HG02840 (cell line): ENCODE measurements around the gene GLB1L3.
"Not testable (repeated sequence)": the region's sequence is repeated elsewhere in the genome, so short reads cannot be mapped to it uniquely, and the experiment has no call there.

Experiments
- ATAC-seq: cut with Tn5 transposase; IDR thresholded peaks from one replicate; pipeline ENCODE4 v1.9.1; 2021; ENCODE audit warnings: mild to moderate bottlenecking, moderate library complexity, moderate number of reproducible peaks; ENCODE audit not compliant: unreplicated experiment, low FRiP score

GLB1L3 gene

DNA sequence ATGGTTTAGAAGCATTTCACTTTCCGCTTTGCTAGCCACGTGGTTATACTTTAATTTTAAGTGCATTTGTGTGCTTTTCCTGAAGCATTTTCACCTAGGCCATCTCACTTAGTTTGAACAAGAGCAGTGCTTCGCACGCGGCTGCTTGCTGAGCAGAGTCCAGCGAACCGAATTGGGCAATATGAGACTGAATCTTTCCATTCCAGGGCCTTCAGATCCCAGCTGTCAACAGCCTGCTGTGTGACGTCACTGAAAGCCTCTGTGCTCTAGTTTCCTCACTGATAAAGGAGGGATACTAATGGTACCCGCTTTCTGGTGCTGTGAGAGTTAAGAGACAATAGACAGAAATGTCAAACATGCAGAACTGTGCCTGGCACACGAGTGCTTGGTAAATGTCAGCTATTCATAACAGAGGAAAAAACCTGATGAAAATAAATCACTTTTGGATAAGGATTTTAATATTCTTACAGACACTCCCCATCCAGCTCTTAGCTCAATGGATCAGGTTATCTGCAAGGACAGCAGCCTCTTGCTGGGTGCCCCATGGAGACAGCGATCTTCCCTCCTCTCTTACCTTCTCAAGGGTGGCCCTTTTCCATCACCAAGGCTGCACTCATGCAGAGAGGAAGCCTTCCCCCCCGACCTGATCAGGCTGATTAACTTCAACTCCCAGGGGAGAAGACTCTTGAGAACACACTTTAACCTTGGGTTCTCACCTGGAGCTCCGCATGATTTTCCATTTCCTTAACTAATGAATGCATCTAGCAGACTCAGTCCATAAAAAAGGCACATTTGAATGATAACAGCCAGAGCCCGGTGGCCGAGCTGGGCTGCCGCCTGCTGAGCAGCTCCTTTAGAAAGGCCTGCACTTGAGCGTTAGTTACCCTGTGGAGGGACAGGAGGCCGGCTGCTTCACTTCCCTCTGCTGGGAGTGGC, 3.5 kb upstream of the GLB1L3 start:
- no peak for ATAC-seq

DNA sequence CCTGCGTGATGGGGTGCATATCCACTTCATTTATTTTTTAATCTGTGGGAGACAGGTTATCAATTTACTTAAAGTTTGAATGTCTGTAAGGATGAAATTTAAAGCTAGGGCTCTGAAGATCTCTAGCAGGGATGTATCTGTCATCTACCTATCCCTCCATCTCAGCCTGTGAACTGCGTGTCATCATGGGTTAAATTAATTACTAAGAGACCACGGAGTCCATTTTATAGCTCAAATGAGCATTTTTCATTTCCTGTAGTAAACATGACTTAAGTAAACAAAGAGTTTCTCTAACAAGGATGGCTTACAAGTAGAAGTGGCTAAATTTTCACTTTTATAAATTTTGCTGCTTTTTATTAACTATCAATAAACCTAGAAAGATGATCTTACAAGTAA, 2.9 kb upstream of the GLB1L3 start:
- ATAC-seq = no peak

DNA sequence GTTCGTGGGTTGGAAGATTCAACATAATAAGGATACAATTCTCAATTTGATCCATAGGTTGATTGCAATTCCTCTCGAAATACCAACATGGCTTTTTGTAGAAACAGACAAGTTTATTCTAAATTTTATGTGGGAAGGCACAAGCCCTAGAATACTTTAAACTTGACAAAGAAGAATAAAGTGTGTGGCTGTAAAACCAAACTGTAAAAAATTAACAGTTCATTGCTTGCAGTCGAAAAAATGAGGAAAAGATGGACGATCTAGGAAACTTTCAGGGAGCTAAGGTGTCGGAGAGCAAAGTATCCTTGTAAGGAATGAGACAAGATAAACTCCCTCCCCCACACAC, 1.0 kb upstream of the GLB1L3 start:
- ATAC-seq = no peak

DNA sequence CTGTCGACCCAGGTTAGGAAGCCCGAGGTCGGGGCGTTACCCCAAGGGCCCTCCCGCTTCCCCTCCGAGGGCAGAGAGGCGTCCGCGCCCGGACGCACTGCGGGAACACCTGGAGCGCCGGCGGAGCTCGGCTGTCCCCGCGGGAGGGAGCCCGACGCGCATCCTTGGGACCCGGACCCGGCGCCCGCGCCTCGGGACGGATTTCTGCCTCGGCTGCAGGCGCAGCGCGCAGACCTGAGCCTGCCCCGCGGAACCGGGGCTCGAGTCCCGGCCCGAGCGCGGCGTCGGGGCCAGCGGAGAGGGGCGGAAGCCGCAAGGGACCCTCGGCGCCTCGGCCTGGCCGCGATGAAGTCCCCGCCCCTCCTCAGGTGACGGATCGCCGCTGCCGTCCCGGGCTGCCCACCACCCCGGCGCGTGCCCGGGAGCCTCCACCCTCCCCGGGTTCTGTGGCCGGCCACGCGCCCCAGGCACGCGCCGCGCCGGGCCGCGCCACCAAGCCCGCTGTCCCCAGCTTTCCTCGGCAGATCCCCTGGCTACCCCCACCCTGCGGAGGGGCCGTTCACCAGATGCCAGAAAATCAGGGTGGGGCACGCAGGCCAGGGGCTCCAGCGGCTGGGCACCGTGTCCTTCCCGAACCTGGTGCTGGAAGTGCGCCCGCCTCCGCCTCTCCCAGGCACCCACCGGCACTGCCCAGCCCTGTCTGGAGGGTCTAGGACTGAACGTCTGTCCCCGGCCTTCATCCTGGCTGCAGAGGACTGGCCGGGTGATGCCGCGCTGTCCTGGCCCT, 410 bp downstream of the GLB1L3 start:
- ATAC-seq = no peak

DNA sequence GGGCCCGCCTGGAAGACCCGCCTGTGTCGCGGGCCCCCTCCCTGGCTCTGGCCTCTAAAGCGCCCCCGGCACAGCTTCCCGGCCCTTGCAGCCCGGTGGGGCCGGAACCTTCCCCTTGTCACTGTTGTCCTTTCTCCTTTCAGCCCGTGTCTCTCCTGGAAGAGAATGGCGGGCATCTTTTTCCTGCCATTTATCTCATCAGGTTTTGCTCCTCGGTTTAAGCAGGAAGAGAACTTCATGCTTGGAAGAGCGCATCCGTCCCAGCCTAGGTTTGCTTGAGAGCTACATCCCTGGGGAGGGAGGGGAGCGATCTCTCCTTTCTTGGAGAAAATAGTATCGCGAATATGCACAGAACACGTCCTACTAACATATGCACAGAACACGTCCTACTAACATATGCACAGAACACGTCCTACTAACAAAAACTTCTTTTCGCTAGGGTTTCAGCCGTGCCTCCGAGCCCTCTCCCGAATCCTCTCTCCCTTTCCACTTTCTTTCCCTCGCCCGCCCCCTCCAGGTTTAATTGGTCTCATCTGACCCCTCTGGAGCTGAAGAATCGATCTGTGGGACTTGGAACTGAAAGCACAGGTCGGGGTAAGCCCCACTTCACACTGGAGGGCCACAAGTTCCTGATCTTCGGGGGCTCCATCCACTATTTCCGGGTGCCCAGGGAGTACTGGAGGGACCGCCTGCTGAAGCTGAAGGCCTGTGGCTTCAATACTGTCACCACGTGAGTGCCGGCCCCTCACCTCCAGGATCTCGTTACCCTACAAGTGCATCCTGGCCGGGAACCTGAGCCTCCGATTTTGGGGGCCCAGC, 1.2 kb downstream of the GLB1L3 start:
- no peak for ATAC-seq

DNA sequence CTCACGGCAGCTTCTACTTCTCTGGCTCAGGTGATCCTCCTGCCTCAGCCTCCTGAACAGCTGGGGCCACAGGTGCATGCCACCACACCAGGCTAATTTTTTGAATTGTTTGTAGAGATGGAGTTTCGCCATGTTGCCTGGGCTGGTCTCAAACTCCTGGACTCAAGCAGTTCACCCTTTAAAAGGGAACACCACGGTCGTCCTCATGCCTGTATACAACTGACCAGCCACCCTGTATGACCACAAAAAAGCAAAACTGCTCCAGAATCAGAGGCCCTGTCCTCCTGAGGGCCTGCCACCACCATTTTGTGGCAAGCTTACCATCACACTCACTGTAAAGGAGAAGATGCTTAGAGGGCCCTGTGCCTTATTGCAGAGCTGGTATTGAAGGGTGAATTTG, 2.2 kb downstream of the GLB1L3 start:
- ATAC-seq = no peak

DNA sequence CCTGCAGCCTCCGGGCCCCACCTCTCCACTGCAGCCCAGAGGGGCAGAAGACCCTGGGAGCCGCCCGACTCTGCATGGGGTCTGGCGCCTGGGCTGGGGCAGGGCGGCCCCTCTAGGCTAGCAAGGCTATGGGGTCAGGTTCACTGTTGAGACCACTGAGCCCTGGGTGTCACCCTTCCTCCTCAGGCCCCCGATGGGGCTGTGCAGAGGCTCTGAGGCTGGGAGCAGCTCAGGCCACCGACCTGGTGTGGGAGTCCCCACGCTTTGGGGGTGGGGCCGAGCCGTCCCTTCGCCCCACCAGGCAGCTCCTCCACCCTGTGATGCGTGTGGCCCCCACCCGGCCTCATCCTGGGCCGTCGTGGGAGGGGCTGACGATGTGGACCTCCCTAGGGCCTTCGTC, 5.5 kb downstream of the GLB1L3 start:
- ATAC-seq = not testable (repeated sequence)

DNA sequence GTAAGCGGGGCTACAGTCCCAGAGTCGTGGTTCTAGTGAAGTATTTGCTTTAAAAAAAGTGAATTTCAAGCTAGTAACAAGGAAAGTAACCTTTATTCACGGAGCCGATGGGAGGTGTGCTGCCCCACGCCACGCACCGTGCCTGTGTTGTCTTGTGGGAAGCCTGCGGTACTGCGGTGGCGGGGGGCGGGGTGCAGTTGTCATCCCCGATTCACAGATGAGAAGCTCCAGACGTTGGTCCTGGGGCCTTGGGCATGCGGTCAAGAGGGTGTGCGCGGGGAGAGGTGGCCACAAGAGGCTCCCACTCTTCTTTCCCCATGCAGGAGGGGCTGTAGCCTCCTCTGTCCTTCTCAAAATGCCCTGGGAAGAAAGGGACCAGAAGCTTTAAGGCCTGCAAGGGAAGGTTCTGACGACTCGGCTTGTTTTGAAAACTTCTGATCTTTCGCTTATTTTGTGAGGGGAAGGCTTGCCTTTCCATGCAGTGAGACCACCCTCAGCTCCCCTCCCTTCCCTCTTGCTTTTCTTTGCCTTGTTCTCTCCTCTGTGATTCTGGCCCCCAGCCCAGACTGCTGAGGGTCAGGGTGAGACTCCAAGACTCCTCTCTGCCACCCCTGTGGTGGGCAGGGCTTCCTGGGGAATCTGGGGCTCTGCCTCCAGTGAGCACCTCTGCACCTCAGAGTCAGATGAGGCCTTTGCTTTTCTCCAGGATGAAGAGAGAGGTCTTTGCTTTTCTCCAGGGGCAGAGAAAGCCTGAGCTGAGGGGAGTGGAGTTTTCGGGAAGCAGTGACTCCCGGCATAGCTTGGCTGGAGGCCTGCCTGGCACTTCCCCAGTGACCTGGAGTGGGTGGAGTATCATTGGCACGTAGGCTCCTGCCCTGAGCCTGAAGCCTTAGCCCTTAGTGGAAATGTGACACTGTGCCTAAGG, 6.2 kb downstream of the GLB1L3 start:
- no peak for ATAC-seq

DNA sequence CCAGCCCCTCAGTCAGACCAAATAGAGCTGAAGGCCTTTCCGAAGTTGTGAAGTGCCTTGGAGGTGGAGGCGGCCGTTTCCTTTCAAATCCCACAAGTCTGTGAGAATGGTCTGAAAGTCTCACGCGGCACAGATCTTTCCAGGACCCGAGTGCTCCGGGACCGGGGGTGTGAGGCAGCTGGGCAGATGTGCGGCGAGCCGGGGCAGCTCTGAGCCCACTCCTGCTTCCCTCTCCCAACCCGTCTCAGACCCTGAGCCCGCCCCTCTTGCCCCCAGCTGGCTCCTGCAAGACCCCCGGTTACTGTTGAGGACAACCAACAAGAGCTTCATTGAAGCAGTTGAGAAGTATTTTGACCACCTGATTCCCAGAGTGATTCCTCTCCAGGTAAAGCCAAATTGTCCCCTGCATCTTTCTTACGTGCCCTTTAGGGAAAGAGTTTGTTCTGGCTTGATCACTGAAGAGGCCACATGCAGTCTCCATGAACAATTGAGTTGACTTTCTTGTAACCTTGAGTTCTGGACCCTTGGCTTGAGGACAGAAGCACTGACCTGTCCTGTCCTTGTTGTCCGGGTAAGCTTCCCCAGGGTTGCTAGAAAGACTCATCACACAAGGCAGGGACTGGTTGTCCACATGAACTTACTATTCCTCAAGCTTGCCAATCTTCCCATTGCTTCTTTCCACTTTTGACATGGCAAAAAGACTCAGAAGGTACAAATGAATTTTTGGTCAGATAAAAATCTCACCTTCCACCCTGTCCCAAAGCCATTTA, 7.5 kb downstream of the GLB1L3 start:
- ATAC-seq = no peak

DNA sequence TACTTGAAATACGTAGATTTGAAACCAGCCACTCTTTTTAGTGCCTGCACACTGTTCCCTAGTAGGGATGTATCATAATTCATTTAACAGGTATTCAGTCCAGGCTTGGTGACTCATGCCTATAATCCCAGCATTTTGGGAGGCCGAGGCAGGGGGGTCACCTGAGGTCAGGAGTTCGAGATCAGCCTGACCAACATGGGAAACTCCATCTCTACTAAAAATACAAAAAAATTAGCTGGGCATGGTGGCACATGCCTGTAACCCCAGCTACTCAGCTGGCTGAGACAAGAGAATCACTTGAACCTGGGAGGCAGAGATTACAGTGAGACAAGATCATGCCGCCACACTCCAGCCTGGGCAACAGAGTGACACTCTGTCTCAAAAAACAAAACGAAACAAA, 8.2 kb downstream of the GLB1L3 start:
- not testable (repeated sequence) for ATAC-seq

DNA sequence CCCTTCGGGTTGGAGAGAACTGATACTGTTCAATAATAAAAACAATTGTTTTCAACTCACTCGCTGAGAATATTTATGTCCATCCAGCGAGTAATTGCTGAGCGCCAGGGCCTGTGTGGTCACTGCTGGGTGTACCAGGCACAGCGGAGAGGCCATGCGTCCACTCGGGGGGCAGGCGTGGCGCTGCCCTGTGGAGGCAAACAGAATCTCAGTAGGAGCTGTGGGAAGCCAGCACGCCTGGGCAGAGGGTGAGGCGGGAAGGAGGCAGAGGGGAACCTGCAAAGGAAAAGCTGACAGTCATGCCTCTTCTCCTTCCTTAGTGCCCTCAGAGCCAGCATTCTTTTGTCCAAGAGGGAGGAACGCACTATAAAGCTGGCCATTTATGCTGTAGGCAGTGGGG, 11.4 kb downstream of the GLB1L3 start:
- ATAC-seq = no peak

DNA sequence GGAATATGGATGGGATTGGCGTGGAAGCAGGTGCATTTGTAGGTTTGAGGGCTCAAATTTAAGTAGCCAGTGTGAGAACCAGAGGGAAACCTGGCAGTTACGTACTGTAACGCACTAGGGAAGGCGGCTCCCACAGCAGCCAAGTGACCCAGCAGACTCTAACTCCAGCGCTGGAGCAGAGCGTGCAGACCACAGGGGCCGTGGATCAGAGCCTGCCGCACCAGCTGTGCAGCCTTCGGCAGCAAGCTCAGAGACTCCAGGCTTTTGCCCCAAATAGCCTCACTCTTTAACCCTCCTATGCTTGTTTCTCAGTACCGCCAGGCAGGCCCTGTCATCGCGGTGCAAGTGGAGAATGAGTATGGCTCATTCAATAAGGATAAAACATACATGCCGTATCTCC, 12.3 kb downstream of the GLB1L3 start:
- ATAC-seq = no peak

DNA sequence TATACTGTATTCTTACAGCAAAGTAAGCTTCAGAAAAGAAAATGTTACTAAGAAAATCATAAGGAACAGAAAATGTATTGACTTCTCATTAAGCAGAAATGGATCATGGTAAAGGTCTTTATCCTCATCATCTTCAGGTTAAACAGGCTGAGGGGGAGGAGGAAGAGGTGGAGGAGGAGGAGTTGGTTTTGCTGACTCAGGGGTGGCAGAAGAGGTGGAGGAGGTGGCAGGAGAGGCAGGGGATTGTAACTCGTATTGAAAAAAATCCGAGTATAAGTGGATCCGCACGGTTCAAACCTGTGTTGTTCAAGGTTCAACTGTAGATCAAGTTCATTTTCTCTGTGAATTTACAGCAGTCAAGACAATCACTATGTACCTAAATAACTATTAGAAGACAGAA, 13.0 kb downstream of the GLB1L3 start:
- no peak for ATAC-seq

DNA sequence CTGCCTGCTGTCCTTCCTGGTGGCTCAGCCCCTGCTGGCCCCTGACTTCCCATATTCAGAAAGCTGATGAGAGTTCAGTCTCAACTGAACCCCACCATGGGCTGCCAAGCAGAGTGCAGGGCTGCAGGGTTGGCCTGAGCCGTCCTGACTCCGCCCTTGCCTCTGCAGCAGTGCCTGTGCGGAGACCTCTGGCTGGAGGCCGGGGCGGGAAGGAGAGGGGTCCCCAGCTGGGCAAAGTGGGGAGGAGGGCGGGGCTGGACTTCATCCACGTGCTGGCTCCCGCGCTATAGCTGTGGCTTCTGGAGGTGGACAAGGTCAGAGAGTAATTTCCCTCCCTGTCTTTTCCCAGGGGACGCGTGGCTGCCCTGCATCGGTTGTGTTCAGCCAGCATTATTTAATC, 13.6 kb downstream of the GLB1L3 start:
- ATAC-seq = no peak

DNA sequence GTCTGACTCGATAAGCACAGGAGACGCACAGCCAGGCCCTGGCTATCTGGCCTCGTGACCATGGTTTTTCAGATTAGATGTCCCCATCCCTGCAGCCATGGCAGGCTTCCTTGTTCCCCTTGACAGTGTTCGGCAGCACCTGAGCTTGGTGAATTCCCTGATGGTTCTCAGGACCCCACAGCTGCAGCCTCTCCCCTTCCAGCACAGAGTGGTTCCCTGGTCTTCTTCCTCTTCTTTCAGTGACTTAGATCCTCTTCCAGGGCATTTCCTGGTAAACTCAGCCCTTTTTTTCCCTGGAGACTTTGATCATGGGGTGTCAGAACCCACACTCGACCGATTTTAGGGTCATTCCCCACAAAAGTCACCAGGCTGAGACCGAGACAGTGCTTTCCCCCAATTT, 14.5 kb downstream of the GLB1L3 start:
- no peak for ATAC-seq

DNA sequence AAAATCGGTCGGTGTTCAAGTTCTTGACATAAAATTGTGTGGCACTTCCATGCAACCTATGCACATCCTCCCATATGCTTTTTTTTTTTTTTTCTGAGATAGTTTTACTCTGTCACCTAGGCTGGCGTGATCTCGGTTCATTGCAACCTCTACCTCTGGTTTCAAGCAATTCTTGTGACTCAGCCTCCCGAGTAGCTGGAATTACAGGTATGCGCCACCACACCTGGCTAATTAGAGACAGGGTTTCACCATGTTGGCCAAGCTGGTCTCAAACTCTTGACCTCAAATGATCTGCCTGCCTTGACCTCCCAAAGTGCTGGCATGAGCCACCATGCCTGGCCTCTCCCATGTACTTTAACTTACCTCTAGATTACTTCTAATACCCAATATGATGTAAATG, 15.0 kb downstream of the GLB1L3 start:
- no peak for ATAC-seq

DNA sequence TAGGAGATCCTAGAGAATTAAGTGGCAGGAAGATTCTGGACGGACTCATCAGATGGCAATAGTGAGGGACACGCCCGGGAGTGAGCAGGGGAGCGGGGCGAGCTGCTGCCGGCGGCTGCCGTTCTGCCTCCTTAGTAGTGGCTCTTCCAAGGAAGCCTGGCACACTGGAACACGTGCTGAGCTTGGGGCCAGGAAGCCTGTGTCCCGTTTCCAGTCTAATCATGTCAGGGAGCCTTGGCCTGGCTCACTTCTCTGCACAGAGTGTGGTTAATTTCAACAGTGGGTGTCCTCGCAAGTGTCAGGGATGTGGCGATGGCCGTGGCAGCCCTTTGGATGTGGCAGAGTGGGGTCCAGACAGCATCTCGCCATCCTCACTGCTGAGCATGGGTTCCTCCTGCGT, 16.5 kb downstream of the GLB1L3 start:
- ATAC-seq = no peak

DNA sequence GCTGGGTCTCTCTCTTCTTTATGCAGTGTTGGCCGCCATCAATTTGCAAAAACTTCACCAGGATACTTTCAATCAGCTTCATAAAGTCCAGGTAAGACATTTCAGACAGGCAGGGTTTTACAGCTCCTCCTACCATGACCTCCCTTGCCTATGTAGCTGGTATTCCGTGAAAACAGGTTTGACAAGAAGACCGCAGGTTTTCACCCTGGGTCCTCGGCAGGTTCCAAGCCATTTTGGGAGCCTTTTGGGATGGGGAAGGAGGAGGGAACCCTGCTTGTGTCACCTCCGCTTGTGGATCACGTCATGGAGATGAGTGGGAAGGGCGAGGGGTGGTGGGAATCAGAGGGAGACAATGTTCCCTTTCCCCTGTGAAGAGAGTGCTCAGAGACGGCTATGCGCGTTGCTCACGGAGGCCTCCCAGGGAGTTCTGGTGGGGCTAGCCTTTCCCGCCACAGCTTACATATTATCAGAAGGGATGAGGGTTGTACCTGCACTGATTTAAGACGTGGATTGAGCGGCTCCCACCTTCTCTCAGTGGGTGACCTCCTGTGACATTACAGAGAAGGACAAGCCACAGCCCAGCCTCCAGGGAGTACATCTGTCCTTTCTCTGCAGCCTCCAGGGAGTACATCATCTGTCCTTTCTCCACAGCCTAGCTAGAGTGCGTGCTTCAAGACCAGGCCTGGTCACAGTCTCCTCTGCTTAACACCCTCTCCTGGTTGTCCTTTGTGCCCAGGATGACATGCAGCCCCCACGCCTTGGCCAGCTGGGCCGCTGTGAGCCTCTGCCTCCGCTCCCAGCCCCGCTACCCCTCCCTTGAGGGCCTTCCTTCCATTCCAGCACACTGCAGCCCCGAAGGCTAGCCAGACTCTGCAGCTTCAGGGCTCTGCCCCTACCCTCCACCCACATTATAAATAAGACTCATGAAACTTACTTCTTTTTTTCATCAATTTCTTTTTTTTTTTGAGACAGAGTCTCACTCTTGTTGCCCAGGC, 17.2 kb downstream of the GLB1L3 start:
- ATAC-seq = no peak
